K562 (cell line): ENCODE data around the gene GPR15LG. TPM values are rescaled to one million over a fixed set of nuclear protein-coding genes. Genes with fewer than 3 reads are reported as not detected.

Experiments used
- ATAC-seq: fragments of 200-7000 bp; cut with Tn5 transposase; 3 replicates; pipeline ENCODE4 v1.9.1; 2020; ENCODE audit warnings: moderate library complexity
- BruUV-seq: library from RNA; stranded (reverse); fragments of 400-500 nt; replicated peaks from 2 replicates; lab custom pipeline; 2021; lab: Mats Ljungman, UMichigan
- CTCF ChIA-PET: fragments of 300-600 bp; formaldehyde crosslinking; extraction: SDS; loops from one replicate; lab custom pipeline; 2021; ENCODE audit warnings: low intra/inter-chr PET ratio; lab: Yijun Ruan, JAX
- POLR2A ChIA-PET: fragments of 300-600, 350-650 bp; sonication (Branson Sonifier 250); formaldehyde crosslinking; extraction: SDS; loops from one replicate; lab custom pipeline; 2021; ENCODE audit warnings: antibody characterized with exemption, inconsistent platforms; lab: Yijun Ruan, JAX
- DNase-seq, 4 experiments: peaks; one replicate each; pipeline versions ENCODE4 v3.0.0 to v3.0.0-alpha.2; 2011 to 2018; ENCODE audit warnings: low spot score in 3 of 4, mixed read lengths in 3 of 4; ENCODE audit errors: extremely low read depth in 1 of 4
- FAIRE-seq: peaks from 2 replicates; lab custom pipeline; 2011; peaks lifted over from hg19 to GRCh38; lab: Jason Lieb, UNC
- H2AFZ ChIP-seq: 2 replicates; pipeline ENCODE4 v1.6.0; 2011; ENCODE audit warnings: low read depth, low read length, control low read depth, inconsistent platforms
- H3K27ac ChIP-seq: fragments of 200-600 bp; 3 replicates; pipeline ENCODE4 v1.8.0; 2011; ENCODE audit warnings: low read depth, mild to moderate bottlenecking, control low read depth, inconsistent platforms, low read length, moderate library complexity, mixed read lengths; ENCODE audit errors: extremely low read depth
- H3K27me3 ChIP-seq, 2 experiments: fragments of 300-600 bp in 1 of 2; 2 replicates in 1 of 2; 3 replicates in 1 of 2; pipeline versions ENCODE4 v1.6.0 to v1.8.0; 2011; ENCODE audit warnings: inconsistent platforms in 2 of 2, low read length in 2 of 2, mild to moderate bottlenecking in 1 of 2, mixed read lengths in 1 of 2, moderate library complexity in 1 of 2; ENCODE audit not compliant: control insufficient read depth in 2 of 2, insufficient read depth in 2 of 2
- H3K36me3 ChIP-seq: fragments of 300-600 bp; 3 replicates; pipeline ENCODE4 v1.8.0; 2011; ENCODE audit warnings: mild to moderate bottlenecking, low read length, inconsistent platforms; ENCODE audit not compliant: control insufficient read depth, insufficient read depth
- H3K4me1 ChIP-seq, 2 experiments: fragments of 200-600 bp in 1 of 2; replicated peaks in 1 of 2; 2 replicates in 1 of 2; 3 replicates in 1 of 2; pipeline versions ENCODE4 v1.5.1 to v1.8.0; 2011; ENCODE audit warnings: inconsistent platforms in 2 of 2, low read length in 2 of 2, mild to moderate bottlenecking in 1 of 2, mixed read lengths in 1 of 2, moderate library complexity in 1 of 2; ENCODE audit not compliant: control insufficient read depth in 2 of 2, insufficient read depth in 2 of 2
- H3K4me2 ChIP-seq: 2 replicates; pipeline ENCODE4 v1.6.1; 2011; ENCODE audit warnings: low read length, control low read depth, inconsistent platforms, mixed read lengths; ENCODE audit not compliant: insufficient read depth
- H3K4me3 ChIP-seq: fragments of 200-600 bp; sonication (generic), shearing (Covaris generic); 2 replicates; pipeline ENCODE4 v1.5.1; 2016; ENCODE audit warnings: control low read depth, inconsistent platforms
- H3K79me2 ChIP-seq: fragments of 200-600 bp; 3 replicates; pipeline ENCODE4 v1.8.0; 2011; ENCODE audit warnings: low read length, inconsistent platforms; ENCODE audit not compliant: control insufficient read depth, insufficient read depth
- H3K9ac ChIP-seq, 2 experiments: 2 replicates each; pipeline versions ENCODE4 v1.6.0 to v1.6.1; 2011; ENCODE audit warnings: low read depth in 2 of 2, low read length in 2 of 2, control low read depth in 1 of 2, inconsistent platforms in 1 of 2, mild to moderate bottlenecking in 1 of 2, mixed read lengths in 1 of 2; ENCODE audit not compliant: insufficient read depth in 1 of 2
- H3K9me1 ChIP-seq: one replicate; pipeline ENCODE4 v1.6.0; 2011; ENCODE audit warnings: inconsistent platforms, mild to moderate bottlenecking, low read length, moderate library complexity; ENCODE audit not compliant: control insufficient read depth, insufficient read depth
- H3K9me3 ChIP-seq: replicated peaks from 2 replicates; pipeline ENCODE4 v1.5.1; 2011; ENCODE audit warnings: low read depth, low read length, inconsistent platforms; ENCODE audit not compliant: control insufficient read depth, insufficient read depth
- H4K20me1 ChIP-seq: replicated peaks from 2 replicates; pipeline ENCODE4 v1.6.1; 2011; ENCODE audit warnings: low read length, inconsistent platforms, mixed read lengths; ENCODE audit not compliant: control insufficient read depth, insufficient read depth
- RFX1 ChIP-seq: fragments of 450-650 bp; IDR thresholded peaks from 2 replicates; pipeline ENCODE4 v1.6.1; 2016; ENCODE audit warnings: mild to moderate bottlenecking, moderate library complexity
- ZBTB17 ChIP-seq: fragments of 450-650 bp; formaldehyde crosslinking; IDR thresholded peaks from 2 replicates; pipeline ENCODE4 v1.4.0; 2020; ENCODE audit warnings: mild to moderate bottlenecking
- WGBS: fragments of 100-300 bp; shearing (Covaris generic); methylation state at CpG from one replicate; pipeline ENCODE4 v1.1.6; 2016; ENCODE audit warnings: low coverage, mixed read lengths; ENCODE audit not compliant: insufficient coverage; ENCODE audit errors: missing lambda C conversion rate; 5-methylcytosine and 5-hydroxymethylcytosine counted together
- in situ Hi-C: fragments of 300-500 bp; cut with MboI; formaldehyde crosslinking; loops from 4 replicates; pipeline ENCODE4 v1.15.0; 2018; ENCODE audit warnings: inconsistent platforms, mixed read lengths
- intact Hi-C: fragments of 100-400 bp; cut with micrococcal nuclease; formaldehyde crosslinking; loops from 2 replicates; pipeline ENCODE4 v1.14.2; 2022
- polyA plus RNA-seq, 8 experiments: library from polyadenylated mRNA; depleted of rRNA in 4 of 8; stranded (reverse) in 5 of 8; unstranded in 3 of 8; fragments of >200 nt; fragmentation: Nextera tagmentation in 2 of 8; fragmentation: Illumina TruSeq in 1 of 8; extraction: Ambion mirVana in 2 of 8; extraction: Trizol in 1 of 8; gene quantifications; 2 replicates each; pipeline versions ENCODE4 v1.2.1 to v1.2.3, GENCODE V29; 2011 to 2014; ENCODE audit warnings: inconsistent platforms in 1 of 8, missing spikeins in 1 of 8
- total RNA-seq, 7 experiments: library from RNA; depleted of rRNA in 6 of 7; stranded (reverse); fragments of >200 nt in 6 of 7; fragmentation: Illumina TruSeq in 2 of 7; extraction: Trizol in 2 of 7; gene quantifications; 2 replicates each; pipeline versions ENCODE4 v1.2.1 to v1.2.3, GENCODE V29; 2011 to 2021; ENCODE audit warnings: low replicate concordance in 1 of 7
- TF ChIP-seq, protein P1 (sequence below), 2 experiments: IDR thresholded peaks in 1 of 2; conservative IDR thresholded peaks in 1 of 2; 2 replicates each; pipeline ENCODE4 v1.6.1; 2016; ENCODE audit warnings: low read depth in 2 of 2, mild to moderate bottlenecking in 1 of 2, missing compliant biosample characterization in 1 of 2, missing genetic modification characterization in 1 of 2, moderate library complexity in 1 of 2
- TF ChIP-seq, protein P2 (sequence below): fragments of 450-650 bp; IDR thresholded peaks from 2 replicates; pipeline ENCODE4 v1.6.1; 2016

The GPR15LG gene
- total and polyA plus RNA-seq, 9 of the 15 experiments (the other 6 are each of a cell fraction or from before 2014, with no cell fraction given), result 0.51 TPM; not detected in 8

DNA sequence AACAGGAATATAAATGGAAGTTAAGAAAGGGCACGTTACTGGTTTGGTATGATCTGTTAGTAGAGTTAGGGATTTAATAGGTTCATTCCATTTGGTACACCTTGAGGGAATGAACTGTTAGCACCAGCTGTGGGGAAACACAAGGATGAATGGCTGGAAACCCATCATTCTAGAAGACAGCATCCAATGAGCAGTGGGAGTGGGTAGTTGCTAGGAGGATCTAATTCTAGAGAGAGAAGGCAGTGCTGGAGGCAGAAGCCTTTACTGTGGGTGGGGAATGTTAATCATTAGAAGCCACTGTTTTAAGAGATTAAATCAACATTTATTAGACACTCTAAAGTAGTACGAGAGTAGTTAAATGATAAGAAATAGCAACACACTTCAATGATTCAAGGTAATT is 15.5 kb upstream of the GPR15LG start:
- no peaks in the 10 kb centered on the region for H3K9me1 ChIP-seq
- H3K36me3 ChIP-seq, result peaks cover 21% of the 10 kb centered on the region
- no peak for DNase-seq
- no peak for FAIRE-seq
- 29% methylated on average over 2 of the region's 2 CpGs for WGBS
- H2AFZ ChIP-seq, result no peak overlapping the region
- in situ Hi-C loops (no loop called here), intact Hi-C loops (no loop called here)
- POLR2A ChIA-PET, result interaction anchor here (1.0 to 2.4 kb wide), 3 partner anchors 11 to 19 kb away, joined by 3 to 9 read pairs (median 7); partner anchors contain the start of gene GHITM
- no peak overlapping the region for H3K4me3 ChIP-seq
- H3K9ac ChIP-seq, result no peak overlapping the region
- no peak overlapping the region for H3K4me2 ChIP-seq
- H3K4me1 ChIP-seq, result no peaks in the 10 kb centered on the region
- BruUV-seq, result no TSS peak
- H3K9me3 ChIP-seq, result no peaks in the 10 kb centered on the region
- H3K27ac ChIP-seq, result no peak overlapping the region
- H3K27me3 ChIP-seq, result peaks cover 7 to 12% of the 10 kb centered on the region in 2 experiments
- no peaks in the 10 kb centered on the region for H3K79me2 ChIP-seq
- CTCF ChIA-PET, result no interaction called here
- H4K20me1 ChIP-seq, result peaks cover 2% of the 10 kb centered on the region; the same call in 1 of the 2 replicates
- no peak for ATAC-seq
- no peak for TF ChIP-seq RFX1
- TF ChIP-seq, protein P1, sequence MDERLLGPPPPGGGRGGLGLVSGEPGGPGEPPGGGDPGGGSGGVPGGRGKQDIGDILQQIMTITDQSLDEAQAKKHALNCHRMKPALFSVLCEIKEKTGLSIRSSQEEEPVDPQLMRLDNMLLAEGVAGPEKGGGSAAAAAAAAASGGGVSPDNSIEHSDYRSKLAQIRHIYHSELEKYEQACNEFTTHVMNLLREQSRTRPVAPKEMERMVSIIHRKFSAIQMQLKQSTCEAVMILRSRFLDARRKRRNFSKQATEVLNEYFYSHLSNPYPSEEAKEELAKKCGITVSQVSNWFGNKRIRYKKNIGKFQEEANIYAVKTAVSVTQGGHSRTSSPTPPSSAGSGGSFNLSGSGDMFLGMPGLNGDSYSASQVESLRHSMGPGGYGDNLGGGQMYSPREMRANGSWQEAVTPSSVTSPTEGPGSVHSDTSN (CRISPR knock-in tag; IDR thresholded peaks at IDR 0.05; ENCODE audit: low read depth), result no peak
- TF ChIP-seq, protein P1 (tag; conservative IDR thresholded peaks at IDR 0.05; ENCODE audit: low read depth), result no peak
- TF ChIP-seq, protein P2, sequence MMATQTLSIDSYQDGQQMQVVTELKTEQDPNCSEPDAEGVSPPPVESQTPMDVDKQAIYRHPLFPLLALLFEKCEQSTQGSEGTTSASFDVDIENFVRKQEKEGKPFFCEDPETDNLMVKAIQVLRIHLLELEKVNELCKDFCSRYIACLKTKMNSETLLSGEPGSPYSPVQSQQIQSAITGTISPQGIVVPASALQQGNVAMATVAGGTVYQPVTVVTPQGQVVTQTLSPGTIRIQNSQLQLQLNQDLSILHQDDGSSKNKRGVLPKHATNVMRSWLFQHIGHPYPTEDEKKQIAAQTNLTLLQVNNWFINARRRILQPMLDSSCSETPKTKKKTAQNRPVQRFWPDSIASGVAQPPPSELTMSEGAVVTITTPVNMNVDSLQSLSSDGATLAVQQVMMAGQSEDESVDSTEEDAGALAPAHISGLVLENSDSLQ, result peak; percentile 37; the same call in 1 of the 2 replicates
- 0 out of 2 replicates have a peak, but pooled peaks have one; percentile 6 for TF ChIP-seq ZBTB17 (CRISPR knock-in tag)
